Rectal smooth muscle tissue (tissue), 1 donor: ENCODE results near the gene ZNF740.

ENCODE experiments used
- H3K27ac ChIP-seq: one replicate; pipeline ENCODE4 v1.7.0; 2013; ENCODE audit warnings: low read depth, low read length, inconsistent platforms
- H3K27me3 ChIP-seq: one replicate; pipeline ENCODE4 v1.7.0; 2013; ENCODE audit warnings: low read length; ENCODE audit not compliant: control insufficient read depth, insufficient read depth
- H3K36me3 ChIP-seq: one replicate; pipeline ENCODE4 v1.7.0; 2013; ENCODE audit warnings: low read length; ENCODE audit not compliant: control insufficient read depth, insufficient read depth
- H3K4me1 ChIP-seq: one replicate; pipeline ENCODE4 v1.7.0; 2013; ENCODE audit warnings: low read length; ENCODE audit not compliant: control insufficient read depth, insufficient read depth
- H3K4me3 ChIP-seq: one replicate; pipeline ENCODE4 v1.7.0; 2013; ENCODE audit warnings: low read length
- H3K9ac ChIP-seq: one replicate; pipeline ENCODE4 v1.7.0; 2013; ENCODE audit warnings: low read length

ZNF740 gene

DNA sequence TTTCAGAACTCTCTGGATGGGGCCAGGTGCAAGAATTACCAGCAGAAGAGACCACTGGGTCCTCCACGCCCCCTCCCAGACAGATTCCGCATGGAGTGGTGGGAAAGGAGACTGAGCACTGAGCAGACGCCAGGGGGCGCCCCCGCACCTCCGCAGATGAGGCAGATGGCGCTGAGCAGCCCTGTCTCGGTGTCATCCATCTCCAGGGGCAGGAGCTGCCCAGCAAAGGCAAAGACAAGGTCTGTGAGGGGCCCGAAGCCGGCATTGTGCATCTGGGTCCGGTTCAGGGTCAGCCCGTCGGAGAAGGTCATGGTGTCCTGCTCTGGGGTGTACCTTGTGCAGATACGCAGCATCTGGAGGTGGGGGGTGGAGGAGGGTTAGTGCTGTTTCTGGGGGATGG lies 32.8 kb downstream of the ZNF740 start:
- H3K36me3 ChIP-seq: peaks cover 29% of the 10 kb centered on the region
- no peak overlapping the region for H3K27ac ChIP-seq
- H3K9ac ChIP-seq: no peak overlapping the region
- peaks cover 17% of the 10 kb centered on the region for H3K4me1 ChIP-seq
- H3K4me3 ChIP-seq: no peak overlapping the region
- no peaks in the 10 kb centered on the region for H3K27me3 ChIP-seq

- Histone ChIP-seq H3K27me3 (no peaks in the 10 kb centered on the region), H3K4me3 (no peak overlapping the region), H3K36me3 (peaks cover 29% of the 10 kb centered on the region), H3K4me1 (peaks cover 12% of the 10 kb centered on the region), H3K27ac (no peak overlapping the region), H3K9ac (no peak overlapping the region)
Measured at GRCh38 chr12:53214221-53214620, 33.7 kb downstream of the ZNF740 start.

GRCh38 chr12:53214687-53215455 lies 34.3 kb downstream of the ZNF740 start:
- Histone ChIP-seq H3K36me3 (peaks cover 29% of the 10 kb centered on the region), H3K27ac (no peak overlapping the region), H3K4me1 (peaks cover 12% of the 10 kb centered on the region), H3K27me3 (no peaks in the 10 kb centered on the region), H3K9ac (no peak overlapping the region), H3K4me3 (no peak overlapping the region)

DNA sequence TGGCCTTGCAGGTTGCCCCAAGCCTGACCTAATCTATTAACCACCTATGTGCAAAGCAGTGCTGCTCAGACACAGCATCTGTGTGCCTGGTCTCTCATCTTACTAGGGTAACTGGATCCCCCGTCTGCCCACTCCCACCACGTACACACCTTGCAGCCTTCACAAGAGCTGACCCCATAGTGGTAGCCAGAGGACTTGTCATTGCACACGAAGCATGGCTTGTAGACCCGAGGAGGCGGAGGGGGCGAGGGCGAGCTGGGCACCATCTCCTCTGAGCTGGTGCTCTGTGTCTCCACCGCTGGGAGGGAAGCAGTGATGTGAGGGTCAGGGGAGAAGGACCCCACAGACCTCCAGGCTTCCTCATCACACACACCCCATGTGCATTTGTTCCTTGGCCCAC lies 35.0 kb downstream of the ZNF740 start:
- Histone ChIP-seq H3K4me3 (no peak overlapping the region), H3K36me3 (peaks cover 29% of the 10 kb centered on the region), H3K27ac (no peak overlapping the region), H3K4me1 (peaks cover 12% of the 10 kb centered on the region), H3K9ac (no peak overlapping the region), H3K27me3 (no peaks in the 10 kb centered on the region)

GRCh38 chr12:53217051-53217930 lies 36.8 kb downstream of the ZNF740 start:
- Histone ChIP-seq H3K9ac (no peak overlapping the region), H3K4me3 (peak overlapping the region; percentile 57), H3K4me1 (peaks cover 12% of the 10 kb centered on the region), H3K36me3 (peaks cover 20% of the 10 kb centered on the region), H3K27ac (peak overlapping the region; percentile 99), H3K27me3 (no peaks in the 10 kb centered on the region)

- peak overlapping the region; percentile 57 for H3K4me3 ChIP-seq
- H3K27me3 ChIP-seq: no peaks in the 10 kb centered on the region
- H3K36me3 ChIP-seq: peaks cover 17% of the 10 kb centered on the region
- no peak overlapping the region for H3K9ac ChIP-seq
- peaks cover 15% of the 10 kb centered on the region for H3K4me1 ChIP-seq
- H3K27ac ChIP-seq: peak overlapping the region; percentile 99
Measured at GRCh38 chr12:53217931-53218307, 37.4 kb downstream of the ZNF740 start.

DNA sequence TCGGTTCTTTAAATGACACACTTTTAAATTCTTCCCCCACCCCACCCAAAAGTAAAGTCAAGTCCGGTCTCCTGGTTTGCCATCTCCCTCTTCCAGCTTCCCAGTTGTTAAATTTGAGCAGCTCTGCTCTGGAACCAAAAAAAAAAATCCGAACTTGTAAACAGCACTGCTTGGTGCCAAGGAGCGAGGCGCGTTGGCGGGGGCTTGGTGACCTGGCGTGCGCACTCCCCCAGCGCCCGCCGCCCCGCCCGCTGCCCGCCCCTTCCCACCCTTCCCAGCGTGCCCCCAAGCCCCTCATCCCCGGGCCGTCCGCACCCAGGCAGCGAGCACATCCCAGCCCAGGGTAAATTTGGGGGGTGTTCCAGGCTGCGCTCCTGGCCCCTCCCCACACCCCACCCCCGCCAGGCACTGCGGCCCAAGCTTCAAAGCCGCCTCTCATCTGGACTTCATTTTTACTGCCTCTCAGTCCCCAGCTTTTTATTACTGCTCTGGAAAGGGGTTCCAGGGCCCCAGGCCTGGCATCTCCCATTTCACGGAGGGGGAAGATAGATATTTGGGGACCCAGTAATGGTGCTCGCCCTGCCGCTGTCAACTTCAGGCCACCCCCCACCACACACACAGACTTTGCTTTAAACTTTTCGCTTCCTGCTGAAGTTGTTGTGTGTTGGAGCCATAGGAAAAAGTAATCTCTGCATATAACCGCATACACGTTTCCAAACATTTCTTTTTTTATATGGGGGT lies 38.2 kb downstream of the ZNF740 start:
- Histone ChIP-seq H3K27me3 (no peaks in the 10 kb centered on the region), H3K4me1 (peaks cover 21% of the 10 kb centered on the region), H3K36me3 (peaks cover 10% of the 10 kb centered on the region), H3K27ac (peak overlapping the region; percentile 99), H3K9ac (no peak overlapping the region), H3K4me3 (peak overlapping the region; percentile 86)

- Histone ChIP-seq H3K27me3 (no peaks in the 10 kb centered on the region), H3K9ac (peak overlapping the region; percentile 64), H3K4me3 (peak overlapping the region; percentile 86), H3K36me3 (peaks cover 3% of the 10 kb centered on the region), H3K4me1 (peaks cover 28% of the 10 kb centered on the region), H3K27ac (peak overlapping the region; percentile 99)
Measured at GRCh38 chr12:53219292-53219955, 38.9 kb downstream of the ZNF740 start.

GRCh38 chr12:53219956-53220693 lies 39.6 kb downstream of the ZNF740 start:
- H3K27ac ChIP-seq: peak overlapping the region; percentile 99
- H3K36me3 ChIP-seq: peaks cover 2% of the 10 kb centered on the region
- H3K27me3 ChIP-seq: no peaks in the 10 kb centered on the region
- peak overlapping the region; percentile 86 for H3K4me3 ChIP-seq
- peak overlapping the region; percentile 64 for H3K9ac ChIP-seq
- H3K4me1 ChIP-seq: peaks cover 34% of the 10 kb centered on the region

GRCh38 chr12:53220694-53221202 lies 40.2 kb downstream of the ZNF740 start:
- Histone ChIP-seq H3K27ac (peak overlapping the region; percentile 99), H3K36me3 (no peaks in the 10 kb centered on the region), H3K9ac (peak overlapping the region; percentile 96), H3K4me3 (peak overlapping the region; percentile 90), H3K4me1 (peaks cover 36% of the 10 kb centered on the region), H3K27me3 (no peaks in the 10 kb centered on the region)
